CD4-positive, alpha-beta T cell treated with Interleukin-2 at 100 ng/mL for 4 hours (primary cell): ENCODE data around the gene SOS1.
"Not testable (repeated sequence)": the region's sequence is repeated elsewhere in the genome, so short reads cannot be mapped to it uniquely, and the experiment has no call there.

Experiments used
- DNase-seq: peaks from one replicate; pipeline ENCODE4 v3.0.0-alpha.2; 2020; ENCODE audit warnings: low spot score

SOS1 gene

GRCh38 chr2:39138837-39139211 is 18.0 kb upstream of the SOS1 start:
- DNase-seq: no peak

- DNase-seq: not testable (repeated sequence)
These were observed 17.5 kb upstream of the SOS1 start for GRCh38 chr2:39138187-39138836.

- DNase-seq: peak; percentile 47
These were observed 15.9 kb upstream of the SOS1 start for GRCh38 chr2:39136799-39137198.

GRCh38 chr2:39135690-39136259 is 14.9 kb upstream of the SOS1 start:
- DNase-seq: no peak

GRCh38 chr2:39133215-39133851 is 12.5 kb upstream of the SOS1 start:
- DNase-seq: no peak

- DNase-seq: peak; percentile 86
These were observed 8.1 kb upstream of the SOS1 start for GRCh38 chr2:39128919-39129391.

GRCh38 chr2:39127973-39128372 is 7.1 kb upstream of the SOS1 start:
- peak; percentile 82 for DNase-seq

- DNase-seq: peak; percentile 38
These were observed 3.9 kb upstream of the SOS1 start for GRCh38 chr2:39124746-39125057.

GRCh38 chr2:39124000-39124745 is 3.3 kb upstream of the SOS1 start:
- DNase-seq: peak; percentile 95

GRCh38 chr2:39123436-39123999 is 2.7 kb upstream of the SOS1 start:
- no peak for DNase-seq

GRCh38 chr2:39121523-39122063 is 742 bp upstream of the SOS1 start:
- no peak for DNase-seq

- no peak for DNase-seq
These were observed 405 bp downstream of the SOS1 start for GRCh38 chr2:39120521-39120770.

GRCh38 chr2:39119732-39120520 is 925 bp downstream of the SOS1 start:
- peak; percentile 67 for DNase-seq

- no peak for DNase-seq
These were observed 1.9 kb downstream of the SOS1 start for GRCh38 chr2:39118786-39119499.

GRCh38 chr2:39115556-39115955 is 5.3 kb downstream of the SOS1 start:
- DNase-seq: no peak

GRCh38 chr2:39114771-39115170 is 6.1 kb downstream of the SOS1 start:
- DNase-seq: no peak

- no peak for DNase-seq
These were observed 11.3 kb downstream of the SOS1 start for GRCh38 chr2:39109537-39109936.

GRCh38 chr2:39108377-39108776 is 12.5 kb downstream of the SOS1 start:
- DNase-seq: no peak

GRCh38 chr2:39107724-39108273 is 13.1 kb downstream of the SOS1 start:
- DNase-seq: no peak

- no peak for DNase-seq
These were observed 13.7 kb downstream of the SOS1 start for GRCh38 chr2:39107156-39107555.
